DMS 273 (cell line): ENCODE measurements around the gene HAUS1.
A peak's percentile ranks its signal among the peaks of the same experiment; 100 is the strongest.

Experiments used
- DNase-seq: peaks from one replicate; lab custom pipeline; 2025; ENCODE audit not compliant: unreplicated experiment; lab: John Stamatoyannopoulos, UW

HAUS1 gene, protein sequence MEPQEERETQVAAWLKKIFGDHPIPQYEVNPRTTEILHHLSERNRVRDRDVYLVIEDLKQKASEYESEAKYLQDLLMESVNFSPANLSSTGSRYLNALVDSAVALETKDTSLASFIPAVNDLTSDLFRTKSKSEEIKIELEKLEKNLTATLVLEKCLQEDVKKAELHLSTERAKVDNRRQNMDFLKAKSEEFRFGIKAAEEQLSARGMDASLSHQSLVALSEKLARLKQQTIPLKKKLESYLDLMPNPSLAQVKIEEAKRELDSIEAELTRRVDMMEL

DNA sequence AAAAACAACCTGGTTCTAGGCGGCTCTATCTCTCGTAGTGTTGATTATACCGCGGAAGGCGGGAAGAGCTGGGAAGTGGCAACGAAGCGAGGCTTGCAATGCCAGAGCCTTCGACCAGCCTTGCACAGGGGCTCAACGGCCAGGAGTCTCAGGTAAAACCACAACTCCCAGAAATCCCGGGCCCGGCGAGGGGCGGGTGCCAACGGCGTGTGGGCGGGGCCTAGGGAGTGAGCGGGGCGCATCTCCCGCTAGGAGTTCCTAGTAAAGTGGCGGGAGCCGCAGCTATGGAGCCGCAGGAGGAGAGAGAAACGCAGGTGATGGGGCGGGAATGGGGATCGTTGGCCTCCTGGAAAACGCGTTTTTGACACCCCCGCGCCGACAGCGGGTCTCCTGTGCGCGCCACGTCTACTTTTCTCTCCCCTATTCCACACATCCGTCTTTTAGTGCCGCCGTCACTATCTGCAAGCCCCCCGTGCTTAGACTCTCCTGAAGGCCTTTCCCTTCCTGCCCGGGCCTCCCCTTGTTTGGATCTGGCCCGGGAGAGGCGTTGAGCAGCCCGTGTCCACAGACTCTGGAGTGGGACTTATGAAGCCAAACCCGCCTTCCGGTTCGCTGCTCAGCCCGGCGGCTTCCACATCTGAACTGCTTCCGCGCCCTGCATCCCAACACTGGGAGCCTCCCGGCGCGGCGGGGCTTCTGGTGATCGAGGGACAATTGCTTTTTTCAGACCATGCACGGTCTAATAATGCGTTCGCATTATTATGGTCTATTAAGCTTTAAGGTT lies at the start of gene HAUS1:
Gene HAUS1 (plus strand): TSS at position 258 of the 784 bp plus-strand sequence. CDS start 27 bp downstream, at position 285.
- DNase-seq, result peak; percentile 98

DNA sequence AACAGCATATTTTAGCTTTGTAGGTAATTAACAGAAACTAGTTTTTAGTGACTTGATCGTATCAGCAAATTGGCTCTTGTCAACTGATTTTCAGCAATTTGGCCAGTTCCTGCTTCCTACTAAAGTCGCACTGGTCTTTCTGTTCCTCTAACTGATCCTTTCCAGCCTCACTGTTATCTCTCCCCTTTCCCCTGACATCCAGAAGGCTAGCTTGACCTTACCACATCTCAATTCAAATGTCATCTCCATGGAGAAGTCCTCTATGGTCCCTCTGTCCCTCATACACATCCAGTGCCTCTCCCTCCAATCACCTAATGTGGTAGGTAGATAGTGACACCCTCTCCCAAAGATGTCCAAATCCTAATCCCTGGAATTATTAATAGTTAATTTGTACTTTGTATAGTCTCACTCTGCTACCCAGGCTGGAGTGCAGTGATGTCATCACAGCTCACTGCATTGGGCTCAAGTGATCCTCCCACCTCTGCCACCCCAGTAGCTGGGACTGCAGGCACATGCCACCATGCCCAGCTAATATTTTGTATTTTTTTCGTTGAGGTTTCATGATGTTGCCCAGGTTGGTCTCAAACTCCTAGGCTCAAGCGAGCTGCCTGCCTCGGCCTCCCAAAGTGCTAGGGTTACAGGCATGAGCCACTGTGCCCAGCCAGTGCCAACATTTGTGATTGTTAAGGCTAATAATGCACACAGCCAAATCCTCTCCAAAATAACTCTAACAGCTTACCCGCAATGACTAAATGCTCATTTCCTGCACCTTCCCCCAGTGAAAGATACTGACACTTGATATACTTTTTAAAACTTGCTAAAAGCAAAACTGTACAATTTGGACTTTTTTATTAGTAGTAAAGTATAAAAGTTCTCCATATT lies 49.0 kb upstream of the HAUS1 start:
- no peak for DNase-seq

DNA sequence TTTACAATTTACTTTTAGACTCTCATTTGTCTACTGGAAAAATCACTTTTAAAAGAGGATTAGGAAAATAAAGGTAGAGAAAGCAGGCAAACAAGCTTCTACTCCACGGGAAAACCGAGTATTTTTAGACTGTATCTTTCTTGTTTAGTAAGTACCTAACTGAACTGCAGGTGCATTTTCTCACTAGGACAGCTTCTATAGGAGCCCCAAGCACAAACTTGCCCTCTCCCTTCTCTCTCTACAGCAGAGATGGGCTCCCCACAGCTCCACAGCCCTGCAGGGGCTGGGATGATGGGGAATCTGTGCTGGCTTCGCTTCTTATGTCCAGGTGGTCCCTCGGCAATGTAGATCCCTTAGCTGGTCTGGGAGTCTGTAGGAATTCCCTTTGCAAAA lies 48.4 kb upstream of the HAUS1 start:
- no peak for DNase-seq

DNA sequence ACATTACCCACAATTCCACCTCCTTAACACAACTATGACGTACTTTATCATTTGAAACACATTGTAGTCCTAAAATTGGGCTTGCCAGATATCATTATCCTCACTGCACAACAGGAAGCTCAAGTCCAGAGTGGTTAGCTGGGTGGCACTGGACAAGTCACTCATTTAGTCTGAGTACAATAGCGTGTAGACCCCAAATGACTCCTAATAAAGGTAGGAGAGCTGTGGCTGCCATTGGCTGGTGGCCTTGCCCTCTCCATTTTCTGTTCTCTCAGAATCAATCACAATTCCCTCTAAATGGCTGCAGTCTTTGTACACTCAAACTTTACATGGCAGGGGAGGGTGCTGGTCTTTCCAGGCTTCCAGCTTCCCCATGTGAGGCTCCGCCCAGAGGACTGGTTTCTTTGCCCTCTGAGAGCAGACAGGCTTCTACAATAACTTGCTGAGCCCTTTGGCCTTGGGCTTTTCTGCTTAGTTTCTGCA lies 43.8 kb upstream of the HAUS1 start:
- no peak for DNase-seq

DNA sequence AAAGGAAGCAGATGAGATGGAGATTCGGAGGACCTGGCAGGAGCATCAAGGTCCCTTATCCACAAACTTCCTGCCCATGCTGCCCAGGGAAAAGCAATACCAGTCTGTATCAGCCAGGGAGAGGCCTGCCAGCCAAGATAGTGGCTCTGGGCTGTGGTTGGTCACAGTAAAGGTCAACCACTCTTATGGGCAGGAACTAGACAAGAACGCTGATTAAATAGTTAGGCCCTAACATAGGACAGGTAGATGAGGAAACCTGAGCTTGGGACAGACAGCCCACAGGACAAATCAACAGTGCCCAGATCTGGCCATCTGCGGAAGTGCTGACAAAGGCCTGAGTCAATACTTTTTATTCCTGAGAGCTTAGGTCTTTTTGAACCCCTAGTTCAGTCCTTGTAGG lies 42.8 kb upstream of the HAUS1 start:
- DNase-seq, result no peak

DNA sequence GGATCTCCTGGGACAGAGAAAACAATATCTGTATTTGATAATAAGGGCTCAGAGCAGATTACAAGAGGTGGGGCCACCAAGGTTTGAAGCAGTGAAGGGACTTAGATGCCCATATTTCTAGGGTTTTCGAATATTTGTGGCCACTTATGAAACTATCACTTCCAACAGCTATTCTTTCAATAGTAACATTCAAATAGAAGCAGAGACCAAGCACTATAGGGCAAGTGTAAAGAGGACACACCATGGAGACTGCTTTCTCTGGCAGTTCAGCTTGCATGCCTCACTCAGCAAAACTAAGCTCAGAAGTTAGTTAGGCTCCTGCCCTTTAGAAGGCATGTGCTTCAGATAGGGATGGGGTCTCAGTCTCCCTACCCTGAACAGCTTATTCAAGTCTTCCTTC lies 42.4 kb upstream of the HAUS1 start:
- no peak for DNase-seq

DNA sequence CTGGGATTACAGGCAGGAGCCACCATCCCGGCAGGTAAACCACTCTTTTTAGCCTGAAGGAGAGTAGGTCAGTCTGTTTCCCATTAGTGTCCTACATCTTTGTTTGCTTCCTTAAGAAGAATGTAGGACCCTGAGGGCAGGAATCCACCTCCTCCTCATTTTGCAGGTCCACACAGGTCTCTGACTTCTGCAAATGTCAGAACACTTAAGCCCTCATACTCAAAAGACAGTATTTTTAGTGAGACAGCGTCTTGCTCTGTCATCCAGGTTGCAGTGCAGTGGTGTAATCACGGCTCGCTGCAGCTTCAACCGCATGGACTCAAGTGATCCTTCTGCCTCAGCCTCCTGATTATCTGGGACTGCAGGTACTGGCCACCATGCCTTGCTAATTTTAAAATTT lies 41.4 kb upstream of the HAUS1 start:
- DNase-seq, result no peak

DNA sequence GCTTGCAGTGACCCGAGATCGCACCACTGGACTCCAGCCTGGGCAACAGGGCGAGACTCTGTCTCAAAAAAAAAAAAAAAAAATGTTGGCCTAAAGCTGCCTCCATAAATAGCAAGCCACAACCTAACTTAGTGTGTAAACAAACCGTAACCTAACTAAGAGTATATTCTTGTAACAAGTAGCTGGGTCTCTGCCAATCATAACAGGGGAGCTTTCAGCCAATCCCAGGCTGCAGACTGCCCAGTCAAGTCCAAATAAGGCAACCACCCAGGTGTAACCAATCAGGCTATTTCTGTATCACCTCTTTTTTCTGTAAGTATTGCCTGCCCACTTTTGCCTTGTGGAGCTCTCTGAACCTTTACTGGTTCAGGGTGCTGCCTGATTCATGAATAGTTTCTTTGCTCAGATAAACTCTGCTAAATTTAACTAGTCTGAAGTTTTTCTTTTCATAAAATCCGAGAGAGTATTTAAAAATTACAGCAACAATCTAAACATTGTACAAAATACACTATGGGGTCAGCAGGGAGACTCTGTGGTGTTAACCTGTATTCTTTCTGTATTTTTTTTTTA lies 36.7 kb upstream of the HAUS1 start:
- DNase-seq, result peak; percentile 32

DNA sequence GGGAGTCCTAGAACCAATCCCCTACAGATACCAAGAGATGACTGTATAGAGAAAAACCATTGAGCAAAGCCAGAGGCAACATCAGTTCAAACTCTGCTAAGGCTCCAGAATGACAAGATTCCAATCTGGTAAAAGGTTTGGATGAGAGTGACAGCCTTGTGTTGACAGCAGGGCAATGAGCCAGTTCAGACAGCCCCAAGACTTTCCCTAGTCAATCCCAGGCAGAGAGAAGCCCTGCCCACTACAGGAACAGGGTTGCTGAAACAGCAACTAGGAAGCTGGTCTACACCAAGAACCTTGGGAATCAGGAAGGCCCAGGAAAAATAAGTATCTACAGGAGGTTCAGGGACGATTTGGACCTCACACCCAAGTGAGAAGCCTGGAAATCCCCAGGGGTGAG lies 35.4 kb upstream of the HAUS1 start:
- DNase-seq, result no peak

DNA sequence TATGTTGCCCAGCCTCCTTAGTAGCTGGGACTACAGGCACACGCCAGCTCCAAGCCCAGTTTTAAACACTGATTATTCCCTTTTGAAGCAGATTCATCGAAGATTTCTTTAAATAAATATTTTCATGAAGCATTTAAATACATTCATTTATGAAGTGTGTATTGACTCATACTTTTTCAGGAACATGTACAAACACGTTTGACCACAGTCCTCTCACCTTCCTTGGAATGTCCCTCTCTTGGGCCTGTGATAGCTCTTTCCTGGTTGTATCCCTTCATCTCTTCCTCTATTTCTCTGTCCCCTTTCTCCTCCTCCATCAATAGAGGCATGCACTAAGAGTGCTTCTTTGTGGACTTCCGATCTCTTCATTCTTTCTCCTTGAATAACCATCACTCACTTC lies 34.7 kb upstream of the HAUS1 start:
- DNase-seq, result no peak

DNA sequence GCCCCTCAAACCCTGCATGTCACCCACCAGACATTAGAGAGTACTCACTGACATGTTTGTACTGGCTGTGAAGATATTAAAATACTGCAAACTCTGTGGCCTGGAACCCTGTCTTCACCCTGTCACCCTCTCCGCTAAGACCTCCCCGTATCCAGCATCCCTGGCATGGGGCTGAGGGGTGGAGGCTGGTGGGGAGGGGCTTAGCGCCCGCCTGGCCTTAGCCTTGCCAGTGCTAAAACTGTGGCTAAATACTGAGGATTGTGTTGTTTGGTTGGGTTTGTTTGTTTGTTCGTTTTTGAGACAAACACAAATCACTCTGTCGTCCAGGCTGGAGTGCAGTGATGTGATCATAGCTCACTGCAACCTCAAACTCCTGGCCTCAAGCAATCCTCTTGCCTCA lies 34.0 kb upstream of the HAUS1 start:
- no peak for DNase-seq

DNA sequence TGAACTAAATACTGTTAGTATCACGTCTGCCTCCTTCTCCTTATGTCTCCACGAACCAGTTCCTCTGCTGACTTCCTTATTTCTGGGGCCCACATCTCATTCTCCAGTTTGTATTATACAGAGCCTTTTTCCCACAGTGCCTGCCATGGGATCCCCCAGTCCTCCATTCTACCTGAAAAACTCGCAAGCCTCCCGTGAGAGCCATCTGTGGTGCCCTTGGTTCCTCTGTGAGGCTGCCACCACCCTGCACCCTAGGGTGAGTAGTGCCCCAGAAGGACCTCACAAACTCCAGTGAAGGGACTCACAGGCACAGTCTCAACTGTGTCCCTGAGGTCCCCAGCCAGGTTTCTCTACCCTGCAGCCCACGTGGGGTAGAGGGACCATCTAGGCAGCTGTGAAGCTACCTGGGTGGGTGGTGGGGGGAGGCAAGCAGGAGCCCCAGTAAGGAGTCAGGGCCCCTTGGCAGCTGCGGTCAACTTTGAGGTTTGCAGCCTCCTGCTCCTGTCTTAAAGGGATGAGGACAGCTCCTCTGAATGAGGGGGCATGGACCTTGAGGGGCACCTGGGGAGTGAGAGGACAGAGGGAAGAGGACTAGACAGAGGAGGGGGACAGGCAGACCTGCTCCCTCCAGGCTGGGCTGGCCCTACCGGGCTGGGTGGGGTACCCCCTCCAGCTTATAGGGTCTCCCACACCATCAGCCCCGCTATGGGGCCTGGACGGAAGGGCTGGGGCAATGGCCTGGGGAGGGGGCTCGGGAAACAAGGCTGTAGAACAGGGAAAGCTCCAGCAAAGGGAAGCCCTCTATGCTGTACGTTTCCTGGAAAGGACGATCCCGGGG lies 33.2 kb upstream of the HAUS1 start:
- DNase-seq, result no peak

DNA sequence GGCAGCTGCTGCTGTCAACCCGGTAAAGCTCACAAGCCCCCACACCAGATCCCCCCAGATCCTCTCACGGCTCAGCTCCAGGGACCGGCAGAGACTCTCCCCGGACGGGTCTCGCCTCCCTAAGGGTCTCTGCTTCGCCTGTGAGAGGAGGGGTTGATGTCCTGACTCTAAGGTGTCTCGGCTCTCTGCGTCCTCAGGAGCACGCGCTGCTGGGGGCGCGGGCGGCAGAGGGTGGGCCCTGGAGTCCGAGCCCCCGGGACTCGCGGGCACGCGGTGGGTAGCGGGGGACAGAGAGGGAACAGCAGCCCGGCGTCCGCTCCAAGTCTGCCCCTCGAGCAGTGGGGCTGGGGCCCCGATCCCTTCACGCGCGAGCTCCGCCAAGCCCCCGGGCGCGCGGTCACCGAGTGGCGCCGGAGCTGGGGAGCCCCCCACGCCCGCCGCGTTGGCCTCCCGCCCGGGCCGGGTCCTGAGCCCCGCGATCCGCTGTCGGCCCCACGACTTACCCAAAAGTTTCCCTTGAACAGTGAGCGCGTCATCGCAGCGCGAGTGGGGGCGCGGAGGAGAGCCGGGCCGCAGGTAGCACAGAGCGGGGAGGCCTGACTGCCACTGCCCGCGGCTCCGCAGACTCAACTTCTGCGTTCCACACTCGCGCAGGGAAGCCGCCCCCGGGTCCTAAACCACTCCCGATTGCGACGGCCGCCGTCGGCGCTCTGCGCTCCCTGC lies 32.4 kb upstream of the HAUS1 start, which contains the start of gene PSTPIP2:
Gene PSTPIP2 (minus strand): TSS at position 608 of the 723 bp plus-strand sequence. CDS start 72 bp downstream, at position 536.
- peak; percentile 71 for DNase-seq

DNA sequence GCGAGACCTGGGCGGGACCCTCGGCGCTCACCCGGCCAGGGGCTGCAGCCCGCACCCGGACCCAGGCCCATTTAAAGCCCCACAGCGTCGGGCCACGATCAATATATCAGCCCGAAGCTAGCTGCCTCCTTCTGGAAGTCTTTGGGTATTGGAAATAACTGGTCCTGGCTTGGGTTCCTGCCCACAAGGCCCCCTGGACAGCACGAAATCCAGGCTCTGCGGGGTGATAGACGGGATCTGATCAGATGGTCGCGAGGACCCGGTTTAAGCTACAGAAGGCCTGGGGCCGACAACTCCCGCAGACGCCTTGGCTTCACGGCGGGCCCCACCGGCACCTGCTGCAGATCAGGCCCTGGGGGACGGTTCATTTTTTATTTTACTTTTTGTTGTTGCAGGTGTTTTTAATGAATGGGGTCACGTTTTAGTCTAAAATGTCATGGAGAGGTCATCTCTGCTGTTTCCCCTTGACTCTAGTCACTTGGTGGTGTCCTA lies 31.8 kb upstream of the HAUS1 start:
- DNase-seq, result peak; percentile 52

DNA sequence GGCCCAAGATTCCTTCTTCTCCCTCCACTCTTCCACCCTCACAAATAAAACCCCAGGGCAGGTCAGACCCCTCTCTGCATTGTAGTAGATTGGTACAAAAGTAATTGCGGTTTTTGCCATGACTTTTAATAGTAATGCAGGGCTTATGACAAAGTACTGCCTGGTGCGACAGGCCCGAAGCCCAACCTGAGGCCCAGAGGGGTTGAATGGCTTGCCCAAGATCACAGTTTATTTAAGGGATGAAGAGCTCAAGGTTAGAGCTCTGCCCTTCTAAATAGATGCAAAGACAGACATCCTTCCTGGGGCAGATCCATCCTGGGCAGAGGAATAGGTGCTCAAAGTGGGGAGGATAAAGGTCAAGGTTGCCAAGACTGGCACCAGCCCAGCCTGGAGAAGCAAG lies 31.2 kb upstream of the HAUS1 start:
- no peak for DNase-seq

DNA sequence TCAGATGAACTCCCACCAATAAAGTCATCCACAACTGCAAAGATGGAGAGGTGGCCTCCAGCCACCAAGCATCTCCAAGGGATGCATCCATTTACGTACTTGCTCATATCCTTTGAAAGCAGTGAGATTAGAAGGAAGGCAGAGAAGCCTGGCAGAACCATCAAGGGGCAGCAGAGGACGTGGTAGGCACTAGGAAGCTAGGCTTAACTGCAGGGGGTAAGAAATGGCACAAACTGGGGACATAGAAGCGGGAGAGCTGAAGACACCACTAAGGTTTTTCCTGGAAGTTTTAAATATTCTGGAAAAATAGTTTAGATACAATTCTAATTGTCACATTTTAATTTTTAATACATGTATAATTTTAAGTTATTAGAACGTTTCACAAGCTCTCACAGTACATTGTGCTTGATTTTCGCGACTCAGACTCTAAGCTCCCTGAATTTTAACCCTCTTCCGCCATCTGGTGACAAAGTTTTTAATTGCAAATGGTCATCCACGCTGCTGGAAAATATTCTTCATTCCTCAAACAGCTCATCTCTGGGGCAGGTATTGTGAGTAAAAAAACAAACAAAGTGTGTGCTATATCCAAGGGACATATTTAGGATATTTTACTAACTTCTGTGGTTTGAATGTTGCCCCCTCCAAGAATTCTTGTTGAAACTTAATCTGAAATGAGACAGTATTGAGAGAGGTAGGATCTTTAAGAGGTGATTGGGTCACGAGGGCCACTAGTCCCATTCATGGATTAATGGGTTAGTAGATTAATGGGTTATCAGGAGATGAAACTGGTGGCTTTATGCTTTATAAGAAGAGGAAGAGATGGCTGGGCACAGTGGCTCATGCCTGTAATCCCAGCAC lies 30.5 kb upstream of the HAUS1 start:
- peak; percentile 87 for DNase-seq

DNA sequence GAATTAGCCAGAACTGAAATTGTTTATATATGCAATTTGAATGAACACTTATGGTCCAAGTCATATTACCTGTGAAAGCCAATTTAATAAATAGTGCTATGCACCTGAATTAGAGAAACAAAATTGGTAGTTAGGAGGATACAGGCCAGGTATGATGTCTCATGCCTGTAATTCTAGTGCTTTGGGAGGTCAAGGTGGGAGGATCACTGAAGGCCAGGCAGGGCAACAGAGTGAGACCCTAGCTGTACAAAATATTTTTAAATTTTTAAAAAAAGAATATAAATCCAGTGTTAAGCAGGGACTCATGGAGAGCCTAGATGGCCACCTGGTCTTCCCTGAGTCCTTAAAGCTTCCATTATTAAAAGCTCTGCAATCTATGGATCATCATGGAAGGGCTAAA lies 24.8 kb upstream of the HAUS1 start:
- no peak for DNase-seq

DNA sequence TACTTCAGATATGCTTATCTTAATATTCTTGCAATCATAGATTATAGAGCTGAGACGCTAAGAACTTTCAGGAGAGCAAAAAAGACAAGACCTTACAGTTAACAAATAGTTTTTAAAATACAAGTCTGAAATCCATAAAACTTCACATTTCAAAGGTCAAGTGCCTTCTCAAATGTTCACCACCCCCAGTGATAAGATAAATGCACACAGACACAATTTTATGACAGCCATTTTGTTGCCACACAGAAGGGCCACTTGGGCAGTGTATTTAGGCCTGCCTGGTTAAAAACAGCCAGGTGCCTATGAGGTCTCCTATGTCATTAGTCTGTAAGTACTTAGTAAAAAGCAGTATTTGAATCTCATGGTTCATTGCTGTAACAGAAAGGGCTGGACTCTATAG lies 24.0 kb upstream of the HAUS1 start:
- no peak for DNase-seq
